ENCODE data around the gene KCNG2. TPM values are rescaled to one million over a fixed set of nuclear protein-coding genes. Genes with fewer than 3 reads are reported as not detected.
A peak's percentile ranks its signal among the peaks of the same experiment; 100 is the strongest.

The KCNG2 gene
- total RNA-seq, 1 donor from 2014 or later, result not detected

- intact Hi-C loops (cut with micrococcal nuclease), result no loop called here
- Mint-ChIP-seq H3K4me3 (no peak overlapping the region), H3K9me3 (peaks cover 16% of the 10 kb centered on the region), H3K4me1 (peaks cover 4% of the 10 kb centered on the region), H3K36me3 (ENCODE audit: low read depth) (peaks cover 23% of the 10 kb centered on the region), H3K27ac (no peak overlapping the region), H3K27me3 (no peaks in the 10 kb centered on the region)
- DNase-seq, result no peak
Observed at GRCh38 chr18:79900610-79901570, 103.2 kb downstream of the KCNG2 start.

GRCh38 chr18:79901665-79902064, 103.9 kb downstream of the KCNG2 start:
- peaks cover 12% of the 10 kb centered on the region for H3K9me3 Mint-ChIP-seq
- DNase-seq, result no peak
- H3K27ac Mint-ChIP-seq, result no peak overlapping the region
- no peak overlapping the region for H3K4me3 Mint-ChIP-seq
- intact Hi-C loops (cut with micrococcal nuclease), result no loop called here
- H3K36me3 Mint-ChIP-seq (ENCODE audit: low read depth), result peaks cover 25% of the 10 kb centered on the region
- no peaks in the 10 kb centered on the region for H3K27me3 Mint-ChIP-seq
- peaks cover 8% of the 10 kb centered on the region for H3K4me1 Mint-ChIP-seq

- H3K36me3 Mint-ChIP-seq (ENCODE audit: low read depth), result peaks cover 23% of the 10 kb centered on the region
- peaks cover 8% of the 10 kb centered on the region for H3K4me1 Mint-ChIP-seq
- no peak overlapping the region for H3K4me3 Mint-ChIP-seq
- intact Hi-C loops (cut with micrococcal nuclease), result no loop called here
- H3K27me3 Mint-ChIP-seq, result no peaks in the 10 kb centered on the region
- no peak for DNase-seq
- H3K9me3 Mint-ChIP-seq, result peaks cover 8% of the 10 kb centered on the region
- no peak overlapping the region for H3K27ac Mint-ChIP-seq
Observed at GRCh38 chr18:79902075-79902474, 104.3 kb downstream of the KCNG2 start.

GRCh38 chr18:79902640-79903039, 104.9 kb downstream of the KCNG2 start:
- H3K9me3 Mint-ChIP-seq, result peaks cover 3% of the 10 kb centered on the region
- no peaks in the 10 kb centered on the region for H3K27me3 Mint-ChIP-seq
- no peak for DNase-seq

GRCh38 chr18:79903071-79903635, 105.4 kb downstream of the KCNG2 start:
- H3K4me1 Mint-ChIP-seq, result peaks cover 8% of the 10 kb centered on the region
- H3K27me3 Mint-ChIP-seq, result no peaks in the 10 kb centered on the region
- peaks cover 24% of the 10 kb centered on the region for H3K36me3 Mint-ChIP-seq (ENCODE audit: low read depth)
- H3K9me3 Mint-ChIP-seq, result peaks cover 2% of the 10 kb centered on the region
- DNase-seq, result no peak
- no peak overlapping the region for H3K27ac Mint-ChIP-seq
- intact Hi-C loops (cut with micrococcal nuclease), result no loop called here
- H3K4me3 Mint-ChIP-seq, result no peak overlapping the region

More at GRCh38 chr18:79902640-79903039, 104.9 kb downstream of the KCNG2 start:
- Mint-ChIP-seq H3K4me3 (no peak overlapping the region), H3K27ac (no peak overlapping the region), H3K4me1 (peaks cover 8% of the 10 kb centered on the region), H3K36me3 (ENCODE audit: low read depth) (peaks cover 23% of the 10 kb centered on the region)
- intact Hi-C loops (cut with micrococcal nuclease), result no loop called here

- Mint-ChIP-seq H3K9me3 (peaks cover 6% of the 10 kb centered on the region), H3K4me1 (peaks cover 8% of the 10 kb centered on the region), H3K27ac (no peak overlapping the region), H3K4me3 (no peak overlapping the region), H3K27me3 (no peaks in the 10 kb centered on the region), H3K36me3 (ENCODE audit: low read depth) (peaks cover 31% of the 10 kb centered on the region)
- intact Hi-C loops (cut with micrococcal nuclease), result no loop called here
- no peak for DNase-seq
Observed at GRCh38 chr18:79903787-79904356, 106.1 kb downstream of the KCNG2 start.

GRCh38 chr18:79904357-79905147, 106.8 kb downstream of the KCNG2 start:
- no peak overlapping the region for H3K4me3 Mint-ChIP-seq
- no peaks in the 10 kb centered on the region for H3K27me3 Mint-ChIP-seq
- H3K27ac Mint-ChIP-seq, result no peak overlapping the region
- intact Hi-C loops (cut with micrococcal nuclease), result no loop called here
- peaks cover 38% of the 10 kb centered on the region for H3K36me3 Mint-ChIP-seq (ENCODE audit: low read depth)
- no peak for DNase-seq
- H3K9me3 Mint-ChIP-seq, result peaks cover 6% of the 10 kb centered on the region
- peaks cover 10% of the 10 kb centered on the region for H3K4me1 Mint-ChIP-seq

- DNase-seq, result no peak
- intact Hi-C loops (cut with micrococcal nuclease), result no loop called here
- peaks cover 37% of the 10 kb centered on the region for H3K36me3 Mint-ChIP-seq (ENCODE audit: low read depth)
- peaks cover 6% of the 10 kb centered on the region for H3K9me3 Mint-ChIP-seq
- H3K4me3 Mint-ChIP-seq, result no peak overlapping the region
- no peaks in the 10 kb centered on the region for H3K27me3 Mint-ChIP-seq
- peak overlapping the region; percentile 82 for H3K27ac Mint-ChIP-seq
- peaks cover 12% of the 10 kb centered on the region for H3K4me1 Mint-ChIP-seq
Observed at GRCh38 chr18:79905389-79905911, 107.7 kb downstream of the KCNG2 start.

- Mint-ChIP-seq H3K27ac (peak overlapping the region; percentile 82), H3K36me3 (ENCODE audit: low read depth) (peaks cover 42% of the 10 kb centered on the region), H3K4me3 (peak overlapping the region; percentile 37), H3K9me3 (peaks cover 6% of the 10 kb centered on the region), H3K4me1 (peaks cover 14% of the 10 kb centered on the region), H3K27me3 (no peaks in the 10 kb centered on the region)
- no peak for DNase-seq
- intact Hi-C loops (cut with micrococcal nuclease), result no loop called here
Observed at GRCh38 chr18:79905993-79906392, 108.3 kb downstream of the KCNG2 start.

- DNase-seq, result no peak
- intact Hi-C loops (cut with micrococcal nuclease), result no loop called here
- H3K27ac Mint-ChIP-seq, result no peak overlapping the region
- H3K4me3 Mint-ChIP-seq, result no peak overlapping the region
- H3K27me3 Mint-ChIP-seq, result no peaks in the 10 kb centered on the region
- peaks cover 14% of the 10 kb centered on the region for H3K4me1 Mint-ChIP-seq
- peaks cover 41% of the 10 kb centered on the region for H3K36me3 Mint-ChIP-seq (ENCODE audit: low read depth)
- H3K9me3 Mint-ChIP-seq, result peaks cover 6% of the 10 kb centered on the region
Observed at GRCh38 chr18:79906706-79907105, 109.0 kb downstream of the KCNG2 start.

- peaks cover 20% of the 10 kb centered on the region for H3K4me1 Mint-ChIP-seq
- H3K27ac Mint-ChIP-seq, result no peak overlapping the region
- no peaks in the 10 kb centered on the region for H3K27me3 Mint-ChIP-seq
- no peak overlapping the region for H3K4me3 Mint-ChIP-seq
- intact Hi-C loops (cut with micrococcal nuclease), result no loop called here
- DNase-seq, result no peak
- H3K9me3 Mint-ChIP-seq, result peaks cover 6% of the 10 kb centered on the region
- peaks cover 53% of the 10 kb centered on the region for H3K36me3 Mint-ChIP-seq (ENCODE audit: low read depth)
Observed at GRCh38 chr18:79910563-79911343, 113.0 kb downstream of the KCNG2 start.

GRCh38 chr18:79911344-79912270, 113.9 kb downstream of the KCNG2 start:
- Mint-ChIP-seq H3K4me3 (no peak overlapping the region), H3K9me3 (peaks cover 6% of the 10 kb centered on the region), H3K36me3 (ENCODE audit: low read depth) (peaks cover 58% of the 10 kb centered on the region), H3K27me3 (no peaks in the 10 kb centered on the region), H3K4me1 (peaks cover 16% of the 10 kb centered on the region), H3K27ac (no peak overlapping the region)
- DNase-seq, result no peak
- intact Hi-C loops (cut with micrococcal nuclease), result no loop called here
